Chondrocyte (in vitro differentiated cells): ENCODE results near the gene KIRREL3. TPM values are rescaled to one million over a fixed set of nuclear protein-coding genes. Genes with fewer than 3 reads are reported as not detected.

ENCODE experiments used
- DNase-seq: peaks from one replicate; pipeline ENCODE4 v3.0.0; 2021; ENCODE audit warnings: mixed read lengths, low spot score
- H3K27ac Mint-ChIP-seq: one replicate; pipeline ENCODE4 v1.8.0; 2021; ENCODE audit warnings: mild to moderate bottlenecking, moderate library complexity, mixed read lengths; ENCODE audit not compliant: unreplicated experiment
- H3K27me3 Mint-ChIP-seq: 2 replicates; pipeline ENCODE4 v1.8.0; 2021; ENCODE audit warnings: low read depth, mixed read lengths
- H3K36me3 Mint-ChIP-seq: 2 replicates; pipeline ENCODE4 v1.8.0; 2021; ENCODE audit warnings: low read depth, mixed read lengths
- H3K4me1 Mint-ChIP-seq: 2 replicates; pipeline ENCODE4 v1.8.0; 2021; ENCODE audit warnings: low read depth, mild to moderate bottlenecking, mixed read lengths
- H3K4me3 Mint-ChIP-seq: one replicate; pipeline ENCODE4 v1.8.0; 2021; ENCODE audit warnings: mild to moderate bottlenecking, moderate library complexity, mixed read lengths; ENCODE audit not compliant: unreplicated experiment
- H3K9me3 Mint-ChIP-seq: 2 replicates; pipeline ENCODE4 v1.8.0; 2021; ENCODE audit warnings: low read depth, mixed read lengths
- CTCF ChIP-seq: fragments of 200-600 bp; sonication (generic); IDR thresholded peaks from 2 replicates; pipeline ENCODE4 v1.5.0; 2021; ENCODE audit warnings: antibody characterized with exemption, mild to moderate bottlenecking, moderate library complexity
- total RNA-seq: library from RNA; stranded (reverse); gene quantifications from 3 replicates; pipeline ENCODE4 v1.2.1, GENCODE V29; 2021

Gene KIRREL3
- total RNA-seq, 1 donor from 2014 or later: 1.2 TPM

- Mint-ChIP-seq H3K9me3 (no peaks in the 10 kb centered on the region), H3K4me1 (peaks cover 11% of the 10 kb centered on the region)
Observed at GRCh38 chr11:126725521-126725920, 275.0 kb downstream of the KIRREL3 start.

GRCh38 chr11:126725043-126725442 is 275.5 kb downstream of the KIRREL3 start:
- no peak overlapping the region for H3K27ac Mint-ChIP-seq
- no peak for DNase-seq
- no peaks in the 10 kb centered on the region for H3K9me3 Mint-ChIP-seq
- peaks cover 2% of the 10 kb centered on the region for H3K27me3 Mint-ChIP-seq
- H3K4me1 Mint-ChIP-seq: peaks cover 14% of the 10 kb centered on the region
- H3K4me3 Mint-ChIP-seq: no peak overlapping the region
- peaks cover under 1% of the 10 kb centered on the region for H3K36me3 Mint-ChIP-seq
- TF ChIP-seq CTCF: no peak

More at GRCh38 chr11:126725521-126725920, 275.0 kb downstream of the KIRREL3 start:
- TF ChIP-seq CTCF: no peak
- no peak for DNase-seq
- Mint-ChIP-seq H3K27me3 (peaks cover 2% of the 10 kb centered on the region), H3K27ac (no peak overlapping the region), H3K4me3 (no peak overlapping the region), H3K36me3 (peaks cover 3% of the 10 kb centered on the region)

- DNase-seq: no peak
- Mint-ChIP-seq H3K27ac (no peak overlapping the region), H3K27me3 (peaks cover 4% of the 10 kb centered on the region), H3K36me3 (no peaks in the 10 kb centered on the region), H3K9me3 (no peaks in the 10 kb centered on the region), H3K4me3 (no peak overlapping the region), H3K4me1 (peaks cover 14% of the 10 kb centered on the region)
- TF ChIP-seq CTCF: no peak
Observed at GRCh38 chr11:126723665-126724045, 276.9 kb downstream of the KIRREL3 start.

GRCh38 chr11:126722956-126723664 is 277.5 kb downstream of the KIRREL3 start:
- no peak overlapping the region for H3K27ac Mint-ChIP-seq
- peaks cover 16% of the 10 kb centered on the region for H3K4me1 Mint-ChIP-seq
- no peaks in the 10 kb centered on the region for H3K36me3 Mint-ChIP-seq
- DNase-seq: no peak
- peaks cover 4% of the 10 kb centered on the region for H3K27me3 Mint-ChIP-seq
- no peaks in the 10 kb centered on the region for H3K9me3 Mint-ChIP-seq
- TF ChIP-seq CTCF: no peak
- no peak overlapping the region for H3K4me3 Mint-ChIP-seq

- TF ChIP-seq CTCF: no peak
- Mint-ChIP-seq H3K36me3 (no peaks in the 10 kb centered on the region), H3K4me1 (peaks cover 16% of the 10 kb centered on the region), H3K4me3 (no peak overlapping the region), H3K27ac (no peak overlapping the region), H3K9me3 (no peaks in the 10 kb centered on the region), H3K27me3 (peaks cover 4% of the 10 kb centered on the region)
- no peak for DNase-seq
Observed at GRCh38 chr11:126722006-126722736, 278.4 kb downstream of the KIRREL3 start.
